ENCODE data around the gene HYAL3.
"Not testable (repeated sequence)": the region's sequence is repeated elsewhere in the genome, so short reads cannot be mapped to it uniquely, and the experiment has no call there.

HYAL3 gene

GRCh38 chr3:50288387-50289007 is 10.7 kb downstream of the HYAL3 start:
- no peak for DNase-seq

GRCh38 chr3:50287262-50287661 is 11.9 kb downstream of the HYAL3 start:
- no peak for DNase-seq

- no peak for DNase-seq
These were observed 12.6 kb downstream of the HYAL3 start for GRCh38 chr3:50286322-50287227.

GRCh38 chr3:50284121-50284520 is 15.1 kb downstream of the HYAL3 start:
- DNase-seq = not testable (repeated sequence)

- DNase-seq = no peak
These were observed 19.8 kb downstream of the HYAL3 start for GRCh38 chr3:50279255-50280016.

- no peak for DNase-seq
These were observed 20.4 kb downstream of the HYAL3 start, which contains the start of gene LSMEM2 for GRCh38 chr3:50278880-50279224. TSS of gene LSMEM2 (plus strand) at chr3:50279087. CDS start at chr3:50279114, 27 bp downstream.

- no peak for DNase-seq
These were observed 20.9 kb downstream of the HYAL3 start for GRCh38 chr3:50278123-50278879.

- DNase-seq = no peak
These were observed 22.5 kb downstream of the HYAL3 start for GRCh38 chr3:50276762-50277101.

- DNase-seq = no peak
These were observed 23.0 kb downstream of the HYAL3 start for GRCh38 chr3:50275996-50276761.

- DNase-seq = no peak
These were observed 23.8 kb downstream of the HYAL3 start for GRCh38 chr3:50275141-50275995.

GRCh38 chr3:50274371-50275104 is 24.7 kb downstream of the HYAL3 start:
- DNase-seq = peak in 1 of 2 experiments; percentile 42

- no peak for DNase-seq
These were observed 25.5 kb downstream of the HYAL3 start for GRCh38 chr3:50273689-50274065.

- DNase-seq = peak in 1 of 2 experiments; percentile 74
These were observed 26.1 kb downstream of the HYAL3 start for GRCh38 chr3:50272911-50273688.

GRCh38 chr3:50272538-50272910 is 26.7 kb downstream of the HYAL3 start:
- not testable (repeated sequence) for DNase-seq

- DNase-seq = no peak
These were observed 27.8 kb downstream of the HYAL3 start for GRCh38 chr3:50271314-50271936.

- DNase-seq = no peak
These were observed 28.6 kb downstream of the HYAL3 start for GRCh38 chr3:50270422-50271224.

- DNase-seq = no peak
These were observed 29.2 kb downstream of the HYAL3 start for GRCh38 chr3:50269977-50270413.

GRCh38 chr3:50269460-50269859 is 29.7 kb downstream of the HYAL3 start:
- DNase-seq = no peak

All from NCI-H446 (cell line).